ENCODE measurements around the gene SDK2. TPM values are rescaled to one million over a fixed set of nuclear protein-coding genes. Genes with fewer than 3 reads are reported as not detected.

The SDK2 gene
- total and polyA plus RNA-seq, 4 experiments from 2014 or later: 0.49 to 2.9 (median 2.2) TPM; not detected in 1

- H3K4me1 Mint-ChIP-seq: peaks cover 19 to 25% (median 22%) of the 10 kb centered on the region in 4 donors
Measured at GRCh38 chr17:73667181-73667959, 23.1 kb upstream of the SDK2 start.

GRCh38 chr17:73663614-73664013 is 19.4 kb upstream of the SDK2 start:
- H3K9me3 Mint-ChIP-seq: peaks cover 0 to 3% (median under 1%) of the 10 kb centered on the region in 8 donors
- no peak overlapping the region for H3K4me3 Mint-ChIP-seq
- no peak for DNase-seq
- H3K9me3 ChIP-seq (ENCODE audit: control insufficient read depth in 1 of 2, low read length in 2 of 2): no peaks in the 10 kb centered on the region
- H3K4me1 Mint-ChIP-seq: peaks cover 18 to 25% (median 22%) of the 10 kb centered on the region in 4 donors
- CTCF ChIA-PET (ENCODE audit: partially characterized antibody): no interaction called here
- H3K36me3 ChIP-seq (ENCODE audit: insufficient read depth, low read length): no peaks in the 10 kb centered on the region
- H3K4me1 ChIP-seq (ENCODE audit: insufficient read depth, low read length): peaks cover 22% of the 10 kb centered on the region
- intact Hi-C loops (cut with micrococcal nuclease): no loop called here
- H3K27me3 ChIP-seq (ENCODE audit: insufficient read depth, low read length): no peaks in the 10 kb centered on the region
- peaks cover 7 to 9% of the 10 kb centered on the region in 2 donors for H3K27me3 Mint-ChIP-seq
- H3K27ac ChIP-seq (ENCODE audit: low read depth, low read length): no peak overlapping the region
- H3K27ac Mint-ChIP-seq: no peak overlapping the region
- POLR2A ChIA-PET (ENCODE audit: partially characterized antibody): no interaction called here
- H3K36me3 Mint-ChIP-seq: no peaks in the 10 kb centered on the region
- H3K4me3 ChIP-seq (ENCODE audit: low read length in 2 of 2): no peak overlapping the region

More at GRCh38 chr17:73667181-73667959, 23.1 kb upstream of the SDK2 start:
- H3K9me3 Mint-ChIP-seq: peaks cover 0 to 22% (median 10%) of the 10 kb centered on the region in 8 donors
- Histone ChIP-seq H3K4me3 (ENCODE audit: low read length in 2 of 2) (no peak overlapping the region), H3K4me1 (ENCODE audit: insufficient read depth, low read length) (peaks cover 22% of the 10 kb centered on the region), H3K27me3 (ENCODE audit: insufficient read depth, low read length) (no peaks in the 10 kb centered on the region), H3K9me3 (ENCODE audit: control insufficient read depth in 1 of 2, low read length in 2 of 2) (no peaks in the 10 kb centered on the region), H3K36me3 (ENCODE audit: insufficient read depth, low read length) (no peaks in the 10 kb centered on the region), H3K27ac (ENCODE audit: low read depth, low read length) (no peak overlapping the region)
- peaks cover 4 to 6% of the 10 kb centered on the region in 2 donors for H3K27me3 Mint-ChIP-seq
- H3K36me3 Mint-ChIP-seq: no peaks in the 10 kb centered on the region
- H3K4me3 Mint-ChIP-seq: peak overlapping the region in 7 of 8 donors; percentile 33 to 74 (median 62)
- peak in 2 of 5 donors; percentile 16 to 30 for DNase-seq
- ChIA-PET CTCF (ENCODE audit: partially characterized antibody) (interaction anchor here (1.6 kb wide), 1 partner anchor 24 kb away, joined by 3 read pairs; no protein-coding TSS in a partner anchor), POLR2A (ENCODE audit: partially characterized antibody) (interaction anchor here (1.2 kb wide), 1 partner anchor 161 kb away, joined by 5 read pairs; no protein-coding TSS in a partner anchor)
- peak overlapping the region in 2 of 7 donors; percentile 13 to 39 for H3K27ac Mint-ChIP-seq
- intact Hi-C loops (cut with micrococcal nuclease): no loop called here

GRCh38 chr17:73660366-73660765 is 16.1 kb upstream of the SDK2 start:
- CTCF ChIA-PET (ENCODE audit: partially characterized antibody): interaction anchor here (1.1 kb wide), 1 partner anchor 181 kb away, joined by 3 read pairs; no protein-coding TSS in a partner anchor
- Histone ChIP-seq H3K36me3 (ENCODE audit: insufficient read depth, low read length) (no peaks in the 10 kb centered on the region), H3K9me3 (ENCODE audit: control insufficient read depth in 1 of 2, low read length in 2 of 2) (no peaks in the 10 kb centered on the region), H3K27ac (ENCODE audit: low read depth, low read length) (no peak overlapping the region), H3K27me3 (ENCODE audit: insufficient read depth, low read length) (no peaks in the 10 kb centered on the region), H3K4me3 (ENCODE audit: low read length in 2 of 2) (no peak overlapping the region), H3K4me1 (ENCODE audit: insufficient read depth, low read length) (no peaks in the 10 kb centered on the region)
- Mint-ChIP-seq H3K4me1 (peaks cover 0 to 5% (median 3%) of the 10 kb centered on the region in 4 donors), H3K27me3 (peaks cover 5 to 7% of the 10 kb centered on the region in 2 donors), H3K4me3 (no peak overlapping the region), H3K27ac (no peak overlapping the region), H3K9me3 (peaks cover 0 to 3% (median 0%) of the 10 kb centered on the region in 8 donors), H3K36me3 (no peaks in the 10 kb centered on the region)
- intact Hi-C loops (cut with micrococcal nuclease): no loop called here
- POLR2A ChIA-PET (ENCODE audit: partially characterized antibody): no interaction called here
- no peak for DNase-seq

- no peak for DNase-seq
- Mint-ChIP-seq H3K36me3 (peaks cover 0 to 7% of the 10 kb centered on the region in 2 donors), H3K27me3 (peaks cover 5 to 7% of the 10 kb centered on the region in 2 donors), H3K9me3 (peaks cover 0 to 12% (median 9%) of the 10 kb centered on the region in 8 donors), H3K27ac (no peak overlapping the region), H3K4me1 (peaks cover 0 to 5% (median 3%) of the 10 kb centered on the region in 4 donors), H3K4me3 (no peak overlapping the region)
- ChIA-PET CTCF (ENCODE audit: partially characterized antibody) (no interaction called here), POLR2A (ENCODE audit: partially characterized antibody) (no interaction called here)
- H3K27me3 ChIP-seq (ENCODE audit: insufficient read depth, low read length): no peaks in the 10 kb centered on the region
- H3K36me3 ChIP-seq (ENCODE audit: insufficient read depth, low read length): no peaks in the 10 kb centered on the region
- H3K9me3 ChIP-seq (ENCODE audit: control insufficient read depth in 1 of 2, low read length in 2 of 2): peaks cover 0 to 4% of the 10 kb centered on the region in 2 donors
- H3K4me3 ChIP-seq (ENCODE audit: low read length in 2 of 2): no peak overlapping the region
- intact Hi-C loops (cut with micrococcal nuclease): loop anchor here (5.0 kb wide), 2 partner anchors 63 to 518 kb away; no protein-coding TSS in a partner anchor
- H3K4me1 ChIP-seq (ENCODE audit: insufficient read depth, low read length): no peaks in the 10 kb centered on the region
- no peak overlapping the region for H3K27ac ChIP-seq (ENCODE audit: low read depth, low read length)
Measured at GRCh38 chr17:73658821-73659515, 14.7 kb upstream of the SDK2 start.

- CTCF ChIA-PET (ENCODE audit: partially characterized antibody): interaction anchor here (0.7 to 1.1 kb wide), 5 partner anchors 52 to 344 kb away, joined by 3 to 4 read pairs (median 3); no protein-coding TSS in a partner anchor
Measured at GRCh38 chr17:73657473-73658116, 13.3 kb upstream of the SDK2 start.

GRCh38 chr17:73654241-73654640 is 10.0 kb upstream of the SDK2 start:
- H3K27ac ChIP-seq (ENCODE audit: low read depth, low read length): no peak overlapping the region
- intact Hi-C loops (cut with micrococcal nuclease): loop anchor here (5.0 kb wide), 2 partner anchors 303 to 343 kb away; no protein-coding TSS in a partner anchor
- H3K27me3 Mint-ChIP-seq: peaks cover 3% of the 10 kb centered on the region in 2 donors
- H3K36me3 ChIP-seq (ENCODE audit: insufficient read depth, low read length): no peaks in the 10 kb centered on the region
- no peak overlapping the region for H3K4me3 Mint-ChIP-seq
- H3K27me3 ChIP-seq (ENCODE audit: insufficient read depth, low read length): no peaks in the 10 kb centered on the region
- peaks cover 3 to 5% (median 4%) of the 10 kb centered on the region in 4 donors for H3K4me1 Mint-ChIP-seq
- ChIA-PET CTCF (ENCODE audit: partially characterized antibody) (no interaction called here), POLR2A (ENCODE audit: partially characterized antibody) (no interaction called here)
- H3K9me3 ChIP-seq (ENCODE audit: control insufficient read depth in 1 of 2, low read length in 2 of 2): peaks cover 0 to 4% of the 10 kb centered on the region in 2 donors
- peaks cover 0 to 7% of the 10 kb centered on the region in 2 donors for H3K36me3 Mint-ChIP-seq
- H3K27ac Mint-ChIP-seq: no peak overlapping the region
- H3K4me1 ChIP-seq (ENCODE audit: insufficient read depth, low read length): no peaks in the 10 kb centered on the region
- H3K9me3 Mint-ChIP-seq: peaks cover 0 to 22% (median 11%) of the 10 kb centered on the region in 8 donors
- H3K4me3 ChIP-seq (ENCODE audit: low read length in 2 of 2): no peak overlapping the region
- DNase-seq: no peak

More at GRCh38 chr17:73657473-73658116, 13.3 kb upstream of the SDK2 start:
- POLR2A ChIA-PET (ENCODE audit: partially characterized antibody): no interaction called here
- Mint-ChIP-seq H3K4me1 (peaks cover 0 to 5% (median 3%) of the 10 kb centered on the region in 4 donors), H3K27me3 (peaks cover 4 to 5% of the 10 kb centered on the region in 2 donors), H3K9me3 (peaks cover 0 to 22% (median 11%) of the 10 kb centered on the region in 8 donors), H3K27ac (peak overlapping the region in 1 of 7 donors; percentile 12), H3K36me3 (peaks cover 0 to 7% of the 10 kb centered on the region in 2 donors), H3K4me3 (peak overlapping the region in 2 of 8 donors; percentile 1 to 46)
- no peaks in the 10 kb centered on the region for H3K4me1 ChIP-seq (ENCODE audit: insufficient read depth, low read length)
- no peak overlapping the region for H3K4me3 ChIP-seq (ENCODE audit: low read length in 2 of 2)
- peaks cover 0 to 4% of the 10 kb centered on the region in 2 donors for H3K9me3 ChIP-seq (ENCODE audit: control insufficient read depth in 1 of 2, low read length in 2 of 2)
- H3K27me3 ChIP-seq (ENCODE audit: insufficient read depth, low read length): no peaks in the 10 kb centered on the region
- intact Hi-C loops (cut with micrococcal nuclease): loop anchor here (1.0 to 5.0 kb wide), 3 partner anchors 65 to 520 kb away; no protein-coding TSS in a partner anchor
- DNase-seq: no peak
- no peak overlapping the region for H3K27ac ChIP-seq (ENCODE audit: low read depth, low read length)
- H3K36me3 ChIP-seq (ENCODE audit: insufficient read depth, low read length): no peaks in the 10 kb centered on the region
